ENCODE measurements around the gene MSRB1.
"Not testable (repeated sequence)": the region's sequence is repeated elsewhere in the genome, so short reads cannot be mapped to it uniquely, and the experiment has no call there.

Gene MSRB1

GRCh38 chr16:1960665-1961630, 17.9 kb upstream of the MSRB1 start:
- DNase-seq: peak in 2 of 4 experiments; percentile 10 to 30

- DNase-seq: peak; percentile 95 to 99 (median 96)
These were observed 16.5 kb upstream of the MSRB1 start, which contains the start of gene NDUFB10 for GRCh38 chr16:1959269-1960039. Gene NDUFB10 (plus strand): TSS chr16:1959538. CDS start chr16:1959625, 87 bp downstream.

GRCh38 chr16:1958715-1959268, 15.8 kb upstream of the MSRB1 start:
- DNase-seq: no peak

GRCh38 chr16:1958143-1958491, 15.1 kb upstream of the MSRB1 start:
- not testable (repeated sequence) for DNase-seq

- not testable (repeated sequence) for DNase-seq
These were observed 14.6 kb upstream of the MSRB1 start for GRCh38 chr16:1957434-1958142.

- no peak for DNase-seq
These were observed 10.7 kb upstream of the MSRB1 start for GRCh38 chr16:1953734-1954133.

- DNase-seq: no peak
These were observed 7.6 kb upstream of the MSRB1 start for GRCh38 chr16:1950559-1950958.

GRCh38 chr16:1950047-1950446, 7.0 kb upstream of the MSRB1 start:
- no peak for DNase-seq

- no peak for DNase-seq
These were observed 6.5 kb upstream of the MSRB1 start for GRCh38 chr16:1949507-1949906.

- DNase-seq: no peak
These were observed 4.3 kb upstream of the MSRB1 start for GRCh38 chr16:1947369-1947670.

GRCh38 chr16:1946495-1947368, 3.7 kb upstream of the MSRB1 start:
- peak in 1 of 4 experiments; percentile 2 for DNase-seq

GRCh38 chr16:1945559-1946391, 2.8 kb upstream of the MSRB1 start:
- no peak for DNase-seq

- DNase-seq: no peak
These were observed 1.7 kb upstream of the MSRB1 start for GRCh38 chr16:1944612-1945199.

GRCh38 chr16:1942047-1942809, 771 bp downstream of the MSRB1 start:
- peak in 3 of 4 experiments; percentile 52 to 75 (median 71) for DNase-seq

- peak in 1 of 4 experiments; percentile 76 for DNase-seq
These were observed 1.6 kb downstream of the MSRB1 start for GRCh38 chr16:1941162-1942046.

- DNase-seq: peak in 1 of 4 experiments; percentile 49
These were observed 2.5 kb downstream of the MSRB1 start for GRCh38 chr16:1940273-1941161.

- DNase-seq: not testable (repeated sequence)
These were observed 3.2 kb downstream of the MSRB1 start for GRCh38 chr16:1939833-1940232.
